MCF 10A (cell line): ENCODE results near the gene CBX8. TPM values are rescaled to one million over a fixed set of nuclear protein-coding genes. Genes with fewer than 3 reads are reported as not detected.
A peak's percentile ranks its signal among the peaks of the same experiment; 100 is the strongest.

Experiments used
- BruUV-seq: library from RNA; stranded (reverse); fragments of 400-500 nt; replicated peaks from 2 replicates; lab custom pipeline; 2021; lab: Mats Ljungman, UMichigan
- CTCF ChIA-PET: fragments of 300-600 bp; sonication (Branson Sonifier 250); formaldehyde crosslinking; extraction: SDS; loops from one replicate; lab custom pipeline; 2021; ENCODE audit warnings: antibody characterized with exemption, inconsistent platforms; lab: Yijun Ruan, JAX
- POLR2A ChIA-PET: fragments of 300-600, 350-650 bp; sonication (Branson Sonifier 250); formaldehyde crosslinking; extraction: SDS; loops from one replicate; lab custom pipeline; 2020; ENCODE audit warnings: antibody characterized with exemption, inconsistent platforms; lab: Yijun Ruan, JAX
- DNase-seq: peaks from one replicate; pipeline ENCODE4 v3.0.0-alpha.2; 2018; ENCODE audit not compliant: unreplicated experiment
- H3K27ac Mint-ChIP-seq: one replicate; pipeline ENCODE4 v1.8.0; 2022; ENCODE audit warnings: mild to moderate bottlenecking, low read depth, mixed read lengths; ENCODE audit not compliant: unreplicated experiment
- H3K27me3 Mint-ChIP-seq: one replicate; pipeline ENCODE4 v1.8.0; 2022; ENCODE audit warnings: mixed read lengths; ENCODE audit not compliant: insufficient read depth, unreplicated experiment
- H3K36me3 Mint-ChIP-seq: one replicate; pipeline ENCODE4 v1.8.0; 2022; ENCODE audit warnings: mild to moderate bottlenecking, moderate library complexity, mixed read lengths; ENCODE audit not compliant: insufficient read depth, unreplicated experiment
- H3K4me1 Mint-ChIP-seq: one replicate; pipeline ENCODE4 v1.8.0; 2022; ENCODE audit warnings: mixed read lengths; ENCODE audit not compliant: insufficient read depth, unreplicated experiment
- H3K4me3 Mint-ChIP-seq: one replicate; pipeline ENCODE4 v1.8.0; 2022; ENCODE audit warnings: mild to moderate bottlenecking, moderate library complexity, mixed read lengths; ENCODE audit not compliant: unreplicated experiment
- H3K9me3 Mint-ChIP-seq: one replicate; pipeline ENCODE4 v1.8.0; 2022; ENCODE audit warnings: mixed read lengths; ENCODE audit not compliant: unreplicated experiment
- intact Hi-C: fragments of 100-400 bp; cut with micrococcal nuclease; formaldehyde crosslinking; loops from 2 replicates; pipeline ENCODE4 v1.14.1; 2022
- total RNA-seq: library from RNA; stranded (reverse); gene quantifications from 2 replicates; pipeline ENCODE4 v1.2.3, GENCODE V29; 2022
- TF ChIP-seq, protein P1 (sequence below): fragments of 200-600 bp; IDR thresholded peaks from one replicate; pipeline ENCODE4 v1.8.0; 2022; ENCODE audit warnings: antibody characterized with exemption, mild to moderate bottlenecking; ENCODE audit not compliant: unreplicated experiment

CBX8 gene
- total RNA-seq, 1 experiment from 2014 or later = 9.4 TPM

DNA sequence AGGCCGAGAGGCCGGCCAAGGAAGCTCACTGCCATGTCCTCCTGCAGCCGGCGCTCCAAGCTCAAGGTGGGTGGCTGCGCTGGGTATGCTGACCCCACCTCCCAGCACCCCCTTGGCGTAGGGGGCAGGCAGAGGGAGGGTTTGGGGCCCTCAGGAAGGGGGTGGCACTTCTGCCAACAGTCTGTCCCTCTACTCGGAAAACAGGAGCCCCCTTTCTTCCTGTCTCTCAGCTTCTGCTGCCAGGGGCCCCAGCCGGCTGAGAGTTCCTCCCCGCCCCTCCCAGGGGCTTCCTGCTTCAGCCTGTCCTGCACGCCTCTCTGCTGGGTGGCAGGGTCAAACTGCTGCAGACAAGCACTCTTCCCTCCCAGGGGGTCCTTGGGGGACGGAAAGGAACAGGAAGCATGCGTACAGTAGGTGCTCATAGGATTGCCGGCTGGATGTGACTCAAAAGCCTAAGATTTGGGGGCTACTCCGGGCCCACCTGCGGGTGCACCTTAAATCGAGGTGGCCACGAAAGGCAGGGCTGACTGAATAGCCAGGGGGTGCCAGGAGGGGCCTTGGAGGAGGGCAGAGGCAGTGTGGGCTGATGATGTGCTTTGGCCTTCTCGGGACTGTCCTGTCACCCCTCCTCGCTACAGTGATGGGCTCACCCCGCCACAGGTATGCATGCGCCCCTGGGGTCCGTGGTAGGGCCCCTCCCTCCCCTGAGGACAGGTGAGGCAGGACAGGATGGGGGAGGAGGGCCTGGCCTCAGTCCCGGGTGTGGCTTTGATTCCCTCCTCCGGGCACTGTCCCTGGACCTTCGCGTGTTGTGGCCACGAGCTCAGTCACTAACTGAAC is 14.9 kb downstream of the CBX8 start:
- TF ChIP-seq, protein P1, sequence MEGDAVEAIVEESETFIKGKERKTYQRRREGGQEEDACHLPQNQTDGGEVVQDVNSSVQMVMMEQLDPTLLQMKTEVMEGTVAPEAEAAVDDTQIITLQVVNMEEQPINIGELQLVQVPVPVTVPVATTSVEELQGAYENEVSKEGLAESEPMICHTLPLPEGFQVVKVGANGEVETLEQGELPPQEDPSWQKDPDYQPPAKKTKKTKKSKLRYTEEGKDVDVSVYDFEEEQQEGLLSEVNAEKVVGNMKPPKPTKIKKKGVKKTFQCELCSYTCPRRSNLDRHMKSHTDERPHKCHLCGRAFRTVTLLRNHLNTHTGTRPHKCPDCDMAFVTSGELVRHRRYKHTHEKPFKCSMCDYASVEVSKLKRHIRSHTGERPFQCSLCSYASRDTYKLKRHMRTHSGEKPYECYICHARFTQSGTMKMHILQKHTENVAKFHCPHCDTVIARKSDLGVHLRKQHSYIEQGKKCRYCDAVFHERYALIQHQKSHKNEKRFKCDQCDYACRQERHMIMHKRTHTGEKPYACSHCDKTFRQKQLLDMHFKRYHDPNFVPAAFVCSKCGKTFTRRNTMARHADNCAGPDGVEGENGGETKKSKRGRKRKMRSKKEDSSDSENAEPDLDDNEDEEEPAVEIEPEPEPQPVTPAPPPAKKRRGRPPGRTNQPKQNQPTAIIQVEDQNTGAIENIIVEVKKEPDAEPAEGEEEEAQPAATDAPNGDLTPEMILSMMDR = no peak
- BruUV-seq = no TSS peak
- Mint-ChIP-seq H3K4me1 (peaks cover 7% of the 10 kb centered on the region), H3K4me3 (no peak overlapping the region), H3K27ac (no peak overlapping the region), H3K36me3 (peaks cover 14% of the 10 kb centered on the region), H3K27me3 (no peaks in the 10 kb centered on the region), H3K9me3 (no peaks in the 10 kb centered on the region)
- POLR2A ChIA-PET = interaction anchor here (1.1 kb wide), 1 partner anchor 15 kb away, joined by 6 read pairs; the partner anchor contains the start of gene CBX8
- CTCF ChIA-PET = interaction anchor here (0.5 kb wide), 1 partner anchor 40 kb away, joined by 3 read pairs; no protein-coding TSS in a partner anchor
- intact Hi-C loops = no loop called here
- DNase-seq = no peak

GRCh38 chr17:79781012-79781650 is 15.7 kb downstream of the CBX8 start:
- H3K4me1 Mint-ChIP-seq = peaks cover 7% of the 10 kb centered on the region
- intact Hi-C loops = no loop called here
- H3K27me3 Mint-ChIP-seq = no peaks in the 10 kb centered on the region
- ChIA-PET POLR2A (interaction anchor here (1.1 to 1.2 kb wide), 2 partner anchors 16 to 20 kb away, joined by 3 to 6 read pairs; partner anchors contain the start of gene CBX8), CTCF (interaction anchor here (0.5 kb wide), 1 partner anchor 39 kb away, joined by 3 read pairs; no protein-coding TSS in a partner anchor)
- DNase-seq = no peak
- H3K4me3 Mint-ChIP-seq = no peak overlapping the region
- H3K9me3 Mint-ChIP-seq = no peaks in the 10 kb centered on the region
- H3K27ac Mint-ChIP-seq = no peak overlapping the region
- TF ChIP-seq, protein P1 = no peak
- H3K36me3 Mint-ChIP-seq = peaks cover 14% of the 10 kb centered on the region
- no TSS peak for BruUV-seq

DNA sequence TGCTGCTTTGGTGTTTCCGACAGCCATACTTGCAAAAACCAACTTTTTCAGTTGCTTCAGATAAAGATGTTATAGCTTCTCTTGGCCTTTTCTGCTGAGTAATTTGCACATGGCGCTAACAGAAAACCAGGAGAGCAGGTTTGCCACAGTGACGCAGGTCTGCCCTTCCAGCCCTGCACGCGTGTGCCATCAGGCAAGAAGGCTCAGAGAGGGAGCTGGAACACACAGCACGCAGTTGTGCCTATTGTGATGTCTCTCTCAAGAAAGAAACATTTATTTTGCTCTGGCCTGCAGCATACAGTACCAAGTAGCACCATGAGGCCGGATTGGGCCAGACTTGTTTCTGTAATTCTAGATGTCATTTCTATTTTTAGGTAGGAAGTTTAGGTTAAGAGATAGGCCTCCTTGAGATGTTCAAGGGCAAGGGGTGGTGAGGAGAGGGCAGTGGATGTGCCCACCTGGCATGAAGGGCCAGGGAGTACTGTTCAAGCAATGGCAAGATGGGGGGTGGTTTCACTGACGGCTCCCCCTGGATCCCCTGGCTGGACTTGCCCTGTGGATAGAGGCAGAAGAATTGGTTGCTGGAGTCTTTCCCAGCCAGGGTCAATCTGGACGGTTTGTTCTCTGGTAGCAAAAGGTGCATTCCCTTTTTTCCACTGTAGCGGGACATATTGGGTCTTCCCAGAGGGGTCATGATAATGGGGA is 17.1 kb downstream of the CBX8 start:
- peak overlapping the region; percentile 76 for H3K4me3 Mint-ChIP-seq
- H3K27me3 Mint-ChIP-seq = peaks cover 2% of the 10 kb centered on the region
- BruUV-seq = no TSS peak
- TF ChIP-seq, protein P1 = no peak
- ChIA-PET CTCF (interaction anchor here (0.7 to 1.6 kb wide), 3 partner anchors 35 to 173 kb away, joined by 3 to 4 read pairs (median 3); no protein-coding TSS in a partner anchor), POLR2A (interaction anchor here (0.6 to 3.7 kb wide), 3 partner anchors 17 to 1057 kb away, joined by 3 to 17 read pairs (median 3); partner anchors contain the start of gene CBX8)
- H3K9me3 Mint-ChIP-seq = no peaks in the 10 kb centered on the region
- peaks cover 10% of the 10 kb centered on the region for H3K36me3 Mint-ChIP-seq
- no peak overlapping the region for H3K27ac Mint-ChIP-seq
- intact Hi-C loops = no loop called here
- no peak for DNase-seq
- H3K4me1 Mint-ChIP-seq = peaks cover 7% of the 10 kb centered on the region
